ENCODE measurements around the gene ANKMY1.
A peak's percentile ranks its signal among the peaks of the same experiment; 100 is the strongest.

GRCh38 chr2:240437861-240438809, 119.7 kb downstream of the ANKMY1 start:
- TF ChIP-seq CTCF (IDR thresholded peaks at IDR 0.05; ENCODE audit: low read depth, low read length) (peak; percentile 72), EZH2phosphoT487 (IDR thresholded peaks at IDR 0.05; ENCODE audit: low read depth) (no peak)

Data from OCI-LY3 (cell line).